ENCODE results near the gene ZNF608. TPM values are rescaled to one million over a fixed set of nuclear protein-coding genes. Genes with fewer than 3 reads are reported as not detected.

Gene ZNF608
- total RNA-seq, 2 donors from 2014 or later = 0.05 TPM; not detected in 1

DNA sequence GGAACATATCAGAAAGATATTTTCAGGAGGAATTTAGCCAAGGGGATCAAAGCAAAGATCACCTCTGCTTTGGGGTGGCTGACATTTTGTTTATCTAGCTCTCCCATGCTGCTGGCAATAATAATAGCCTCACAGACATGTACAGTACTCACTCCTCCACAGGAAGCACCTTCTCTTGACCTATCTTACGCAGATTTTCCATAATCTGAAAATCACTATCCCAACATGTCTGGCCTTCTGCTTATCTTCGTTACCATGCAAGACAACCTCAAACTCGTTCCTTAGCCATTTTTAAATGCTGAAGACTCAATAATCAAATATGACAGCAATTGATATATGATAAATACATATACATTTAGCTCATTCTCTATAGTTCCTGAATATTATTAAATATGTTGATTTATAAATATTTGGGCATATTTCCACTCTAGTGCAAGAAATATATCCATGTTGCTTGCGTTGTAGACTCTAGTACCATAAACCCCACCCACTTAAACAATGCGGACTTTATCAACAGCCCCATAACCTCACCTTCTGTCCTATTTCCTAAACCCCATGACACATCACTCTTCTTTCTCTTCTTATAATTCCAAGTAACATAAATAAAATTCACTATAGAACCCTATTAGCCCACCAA is 18.0 kb downstream of the ZNF608 start:
- DNase-seq = no peak
- no peak overlapping the region for H3K4me3 Mint-ChIP-seq
- no peak for ATAC-seq (replicated peaks in 1 of 2)
- no peaks in the 10 kb centered on the region for H3K4me1 Mint-ChIP-seq (ENCODE audit: low read depth)
- no peak overlapping the region for H3K27ac Mint-ChIP-seq
- peaks cover 33% of the 10 kb centered on the region for H3K27me3 Mint-ChIP-seq (ENCODE audit: low read depth)
- H3K9me3 Mint-ChIP-seq = peaks cover 0 to 6% of the 10 kb centered on the region in 2 donors
- no peaks in the 10 kb centered on the region for H3K36me3 Mint-ChIP-seq (ENCODE audit: insufficient read depth in 2 of 2)

DNA sequence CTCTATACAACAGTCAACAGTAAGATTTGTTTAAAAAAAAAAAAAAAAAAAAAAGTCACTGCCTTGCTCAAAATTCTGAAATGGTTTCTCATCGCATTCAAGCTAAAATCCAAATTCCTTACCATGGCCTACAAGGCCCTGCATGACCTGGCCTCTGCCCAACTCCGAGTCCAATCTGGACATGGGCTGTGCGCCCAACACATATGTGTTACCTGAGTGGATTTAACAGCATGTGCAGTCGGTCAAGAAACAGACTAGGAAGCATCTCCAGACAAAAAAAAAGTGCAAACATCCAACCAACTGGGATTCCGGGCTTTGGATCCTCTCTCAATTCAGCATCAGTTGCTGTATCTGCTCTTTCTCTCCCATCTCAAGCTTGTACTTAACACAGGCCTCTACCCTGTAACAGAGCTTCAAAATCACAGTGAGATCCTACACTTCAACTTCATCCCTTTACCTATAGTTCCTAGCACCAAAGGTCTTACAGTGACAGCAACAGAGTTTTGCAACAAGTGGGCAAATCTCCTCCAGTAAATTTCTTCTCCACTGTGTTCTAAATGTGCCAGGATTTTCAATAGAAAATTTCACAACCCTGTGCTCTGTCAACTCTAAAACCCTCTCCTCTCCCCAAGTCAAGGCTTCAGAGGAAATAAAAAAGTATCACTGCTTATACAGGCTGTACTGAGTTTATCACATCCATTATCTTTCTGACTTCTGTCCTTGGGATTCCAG is 19.6 kb downstream of the ZNF608 start:
- Mint-ChIP-seq H3K4me3 (no peak overlapping the region), H3K36me3 (ENCODE audit: insufficient read depth in 2 of 2) (no peaks in the 10 kb centered on the region), H3K4me1 (ENCODE audit: low read depth) (no peaks in the 10 kb centered on the region), H3K9me3 (peaks cover 0 to 6% of the 10 kb centered on the region in 2 donors), H3K27ac (no peak overlapping the region), H3K27me3 (ENCODE audit: low read depth) (peaks cover 27% of the 10 kb centered on the region)
- ATAC-seq (replicated peaks in 1 of 2) = no peak
- no peak for DNase-seq

DNA sequence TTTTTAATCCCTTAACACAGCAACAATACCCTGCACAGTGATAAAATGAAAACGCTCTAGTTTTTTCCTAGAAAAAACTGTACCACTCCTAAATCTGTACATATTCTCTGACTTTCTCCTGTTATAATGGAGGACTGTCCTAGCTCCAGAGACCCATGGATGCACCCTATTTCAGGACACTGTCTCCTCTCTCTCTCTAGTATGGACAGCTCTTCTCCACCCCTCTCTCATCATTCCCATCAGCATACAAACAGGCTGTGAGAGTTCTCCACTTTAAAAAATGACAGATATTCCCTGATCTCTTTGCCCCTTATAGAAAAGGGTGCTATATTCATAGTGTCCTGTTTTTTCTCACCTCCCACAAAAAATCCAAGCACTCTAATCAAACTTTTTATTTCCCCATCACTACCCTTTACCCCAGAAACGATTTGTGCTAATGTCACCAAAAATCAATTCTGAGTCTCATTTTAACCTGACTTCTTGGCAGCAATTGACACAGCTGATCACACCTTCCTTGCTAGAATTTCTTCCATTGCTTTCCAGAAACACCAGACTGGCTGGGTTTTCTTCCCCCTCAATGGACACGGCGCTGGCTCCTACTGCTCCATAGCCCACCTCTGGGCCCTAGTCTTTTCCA is 20.7 kb downstream of the ZNF608 start:
- Mint-ChIP-seq H3K27me3 (ENCODE audit: low read depth) (peaks cover 27% of the 10 kb centered on the region), H3K27ac (no peak overlapping the region), H3K4me3 (no peak overlapping the region), H3K9me3 (peaks cover 0 to 6% of the 10 kb centered on the region in 2 donors), H3K36me3 (ENCODE audit: insufficient read depth in 2 of 2) (no peaks in the 10 kb centered on the region), H3K4me1 (ENCODE audit: low read depth) (no peaks in the 10 kb centered on the region)
- ATAC-seq (replicated peaks in 1 of 2) (no peak), DNase-seq (no peak)

DNA sequence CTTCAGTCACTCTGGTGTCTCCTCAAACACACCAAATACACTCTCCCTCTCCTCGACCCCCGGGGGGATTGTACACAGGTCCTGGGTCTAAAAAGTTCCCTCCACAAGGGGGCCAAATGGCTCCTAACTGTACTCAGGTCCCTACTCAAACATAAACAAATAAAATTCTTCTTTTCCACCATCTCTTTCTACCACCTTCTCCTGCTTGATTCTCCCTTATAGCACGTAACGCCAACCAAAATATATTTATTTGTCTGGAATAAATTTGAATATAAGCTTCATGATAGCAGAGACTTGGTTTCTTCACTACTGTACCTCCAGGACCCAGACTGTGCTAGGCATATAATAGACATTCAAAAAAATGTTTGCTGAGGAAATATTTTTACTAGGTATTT is 21.4 kb downstream of the ZNF608 start:
- no peak overlapping the region for H3K4me3 Mint-ChIP-seq
- H3K9me3 Mint-ChIP-seq = peaks cover 0 to 6% of the 10 kb centered on the region in 2 donors
- DNase-seq = no peak
- no peak for ATAC-seq (replicated peaks in 1 of 2)
- no peaks in the 10 kb centered on the region for H3K36me3 Mint-ChIP-seq (ENCODE audit: insufficient read depth in 2 of 2)
- H3K4me1 Mint-ChIP-seq (ENCODE audit: low read depth) = no peaks in the 10 kb centered on the region
- no peak overlapping the region for H3K27ac Mint-ChIP-seq
- H3K27me3 Mint-ChIP-seq (ENCODE audit: low read depth) = peaks cover 22% of the 10 kb centered on the region

DNA sequence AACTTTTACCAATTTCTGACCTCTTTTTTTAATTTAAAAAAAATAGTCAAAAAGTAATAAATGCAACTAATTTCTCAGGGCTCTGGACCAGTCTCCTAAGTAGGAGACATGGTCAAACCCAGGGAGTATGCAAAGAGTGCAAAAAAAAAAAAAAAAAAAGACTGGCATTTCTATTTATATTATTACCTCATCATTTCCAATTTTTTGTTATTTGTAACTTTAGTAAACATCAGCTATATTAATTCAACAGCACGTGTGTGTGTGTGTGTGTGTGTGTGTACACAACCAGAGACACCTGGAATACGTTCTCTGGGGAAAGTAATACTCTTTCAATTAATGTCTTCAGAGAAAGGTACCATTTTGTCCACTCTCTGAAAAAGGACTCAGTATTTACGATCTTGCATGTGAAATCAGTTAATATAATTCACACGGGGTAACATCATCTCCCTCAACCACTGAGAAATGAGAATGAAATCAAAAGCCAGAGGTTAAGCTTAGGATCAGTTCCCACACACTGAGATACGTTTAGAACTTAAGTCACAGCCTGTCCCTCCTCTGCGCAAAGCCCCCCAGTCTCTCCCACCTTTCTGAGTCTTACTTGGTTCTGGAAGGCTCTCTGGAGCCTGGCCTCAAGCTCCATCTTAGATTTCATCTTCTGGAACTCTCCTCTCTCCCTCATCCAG is 21.9 kb downstream of the ZNF608 start:
- Mint-ChIP-seq H3K9me3 (peaks cover 0 to 6% of the 10 kb centered on the region in 2 donors), H3K4me3 (no peak overlapping the region), H3K36me3 (ENCODE audit: insufficient read depth in 2 of 2) (no peaks in the 10 kb centered on the region), H3K27me3 (ENCODE audit: low read depth) (peaks cover 18% of the 10 kb centered on the region), H3K4me1 (ENCODE audit: low read depth) (no peaks in the 10 kb centered on the region), H3K27ac (no peak overlapping the region)
- DNase-seq = no peak
- ATAC-seq (replicated peaks in 1 of 2) = no peak

DNA sequence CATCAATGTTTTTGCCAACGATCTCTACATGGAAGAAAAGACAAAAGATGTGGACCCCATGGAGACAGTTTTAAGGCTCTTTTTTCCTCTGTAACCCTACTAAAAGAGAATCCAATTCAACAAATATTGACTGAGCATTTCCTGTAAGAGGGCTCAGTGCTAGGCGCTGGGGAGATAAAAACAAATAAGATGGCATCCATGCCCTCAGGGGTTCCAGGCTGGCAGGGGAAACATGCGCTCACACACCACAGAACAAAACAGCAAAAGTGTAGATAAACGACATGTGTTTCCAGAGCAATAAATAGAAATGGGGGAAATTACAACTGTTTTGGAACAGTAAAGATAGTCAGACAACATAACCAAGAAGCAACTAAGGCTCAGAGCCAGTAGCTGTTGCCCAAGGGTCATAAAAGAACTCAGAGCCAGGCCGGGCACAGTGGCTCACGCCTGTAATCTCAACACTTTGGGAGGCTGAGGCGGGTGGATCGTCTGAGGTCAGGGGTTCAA is 25.2 kb downstream of the ZNF608 start:
- Mint-ChIP-seq H3K9me3 (peaks cover 0 to 3% of the 10 kb centered on the region in 2 donors), H3K27ac (no peak overlapping the region), H3K27me3 (ENCODE audit: low read depth) (peaks cover 17% of the 10 kb centered on the region), H3K4me3 (no peak overlapping the region), H3K4me1 (ENCODE audit: low read depth) (no peaks in the 10 kb centered on the region), H3K36me3 (ENCODE audit: insufficient read depth in 2 of 2) (no peaks in the 10 kb centered on the region)
- DNase-seq (no peak), ATAC-seq (replicated peaks in 1 of 2) (no peak)

DNA sequence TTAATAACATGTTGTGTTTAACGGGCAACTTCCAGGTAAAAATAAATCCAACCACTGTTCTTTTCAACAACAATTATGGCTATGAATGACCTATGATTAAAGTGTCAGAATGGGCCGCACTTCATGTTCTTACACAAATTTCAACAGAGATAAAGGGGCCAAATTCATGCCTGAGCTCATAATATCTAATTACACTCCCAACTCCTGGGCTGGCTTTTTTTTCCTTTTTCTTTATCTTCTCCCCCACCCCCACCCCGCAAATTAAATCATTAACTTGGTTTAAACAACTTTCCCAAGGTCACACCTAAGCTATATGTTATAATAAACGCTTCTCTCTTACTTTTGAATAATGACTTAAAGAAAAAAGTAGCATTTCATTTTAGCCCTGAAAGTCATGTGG is 25.8 kb downstream of the ZNF608 start:
- H3K27ac Mint-ChIP-seq = no peak overlapping the region
- H3K4me1 Mint-ChIP-seq (ENCODE audit: low read depth) = no peaks in the 10 kb centered on the region
- DNase-seq (no peak), ATAC-seq (replicated peaks in 1 of 2) (no peak)
- peaks cover 0 to 3% of the 10 kb centered on the region in 2 donors for H3K9me3 Mint-ChIP-seq
- no peaks in the 10 kb centered on the region for H3K36me3 Mint-ChIP-seq (ENCODE audit: insufficient read depth in 2 of 2)
- no peak overlapping the region for H3K4me3 Mint-ChIP-seq
- peaks cover 10% of the 10 kb centered on the region for H3K27me3 Mint-ChIP-seq (ENCODE audit: low read depth)

DNA sequence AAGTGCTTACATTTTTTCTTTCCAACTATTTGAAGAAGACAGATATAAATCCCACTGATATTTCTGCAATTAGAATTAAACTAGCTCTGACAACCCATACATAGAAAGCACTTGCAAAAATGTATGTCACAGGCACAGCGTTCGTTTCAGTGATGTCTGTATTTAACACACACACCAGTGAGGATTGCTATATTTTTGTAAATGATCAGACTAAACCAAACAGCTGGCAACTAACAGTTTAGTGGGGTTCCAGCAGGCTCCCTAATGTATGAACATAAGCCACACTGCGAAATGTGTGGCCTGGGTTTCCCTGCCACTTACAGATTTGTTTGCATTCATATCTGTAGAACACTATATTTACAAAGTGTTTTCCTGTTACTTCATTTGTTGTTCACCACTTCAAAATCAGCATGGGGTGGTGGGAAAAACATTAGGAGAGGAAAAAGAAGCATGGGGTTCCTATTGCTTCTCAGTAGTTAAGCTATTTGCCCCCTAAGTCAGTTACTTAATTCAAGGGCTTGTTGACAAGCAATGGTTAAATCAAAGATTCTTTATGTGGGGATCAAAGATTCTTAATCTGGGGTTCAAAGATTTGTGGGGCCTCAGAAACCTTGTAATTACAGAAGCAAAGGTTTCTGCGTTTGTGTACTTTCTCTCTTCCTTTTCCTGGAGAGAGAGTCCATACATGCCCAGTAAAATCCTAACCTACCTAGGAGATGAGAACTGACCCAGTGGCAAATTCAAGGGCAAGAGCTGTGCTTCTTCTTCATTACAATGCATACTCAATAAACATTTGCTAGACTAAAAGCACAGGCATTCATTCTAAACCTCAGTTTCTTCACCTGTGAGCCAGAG is 27.1 kb downstream of the ZNF608 start:
- no peak for ATAC-seq (replicated peaks in 1 of 2)
- Mint-ChIP-seq H3K27me3 (ENCODE audit: low read depth) (no peaks in the 10 kb centered on the region), H3K27ac (no peak overlapping the region), H3K9me3 (no peaks in the 10 kb centered on the region), H3K4me3 (no peak overlapping the region), H3K4me1 (ENCODE audit: low read depth) (no peaks in the 10 kb centered on the region), H3K36me3 (ENCODE audit: insufficient read depth in 2 of 2) (no peaks in the 10 kb centered on the region)
- DNase-seq = no peak

DNA sequence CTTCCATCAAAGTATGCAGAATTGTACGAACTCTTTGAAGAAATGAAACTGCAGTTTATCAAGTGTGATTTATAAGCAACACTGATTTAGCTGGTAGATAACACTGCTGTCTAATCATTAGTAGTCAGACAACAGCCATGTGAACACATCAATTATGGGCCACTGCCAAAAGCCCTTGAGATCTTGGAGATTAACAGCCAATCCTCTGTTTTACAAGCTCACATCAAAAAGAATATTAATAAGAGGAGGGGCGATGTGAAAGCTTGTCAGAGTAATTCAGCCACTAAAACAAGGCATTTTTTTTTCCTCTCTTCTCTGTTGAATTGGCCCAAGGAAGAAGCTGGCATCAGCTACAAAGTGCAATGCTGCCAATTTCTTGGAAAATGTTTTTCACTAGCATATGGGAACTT is 28.1 kb downstream of the ZNF608 start:
- no peak overlapping the region for H3K4me3 Mint-ChIP-seq
- no peak overlapping the region for H3K27ac Mint-ChIP-seq
- DNase-seq (no peak), ATAC-seq (replicated peaks in 1 of 2) (no peak)
- no peaks in the 10 kb centered on the region for H3K36me3 Mint-ChIP-seq (ENCODE audit: insufficient read depth in 2 of 2)
- no peaks in the 10 kb centered on the region for H3K27me3 Mint-ChIP-seq (ENCODE audit: low read depth)
- H3K9me3 Mint-ChIP-seq = no peaks in the 10 kb centered on the region
- no peaks in the 10 kb centered on the region for H3K4me1 Mint-ChIP-seq (ENCODE audit: low read depth)

DNA sequence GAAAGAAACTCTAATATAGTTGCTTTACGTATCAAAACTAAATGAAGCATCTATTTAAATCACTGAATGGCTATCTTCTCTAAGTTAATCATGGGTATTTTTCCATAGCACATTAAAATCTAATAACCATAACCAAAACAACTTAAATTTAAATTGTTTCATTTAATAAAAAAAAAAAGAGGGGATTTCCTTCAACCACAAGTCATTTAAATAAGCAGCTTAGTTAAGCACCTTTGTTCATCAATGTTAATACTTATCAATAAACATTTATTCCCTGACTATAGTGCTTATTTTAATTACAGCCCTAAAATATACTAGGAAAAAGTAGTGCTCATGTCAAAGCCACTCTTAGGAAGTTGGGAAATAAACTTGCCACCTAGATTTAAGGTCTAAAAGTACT is 30.3 kb downstream of the ZNF608 start:
- Mint-ChIP-seq H3K27ac (no peak overlapping the region), H3K4me1 (ENCODE audit: low read depth) (no peaks in the 10 kb centered on the region), H3K27me3 (ENCODE audit: low read depth) (peaks cover 11% of the 10 kb centered on the region), H3K36me3 (ENCODE audit: insufficient read depth in 2 of 2) (no peaks in the 10 kb centered on the region), H3K9me3 (no peaks in the 10 kb centered on the region), H3K4me3 (no peak overlapping the region)
- ATAC-seq (replicated peaks in 1 of 2) = no peak
- no peak for DNase-seq

DNA sequence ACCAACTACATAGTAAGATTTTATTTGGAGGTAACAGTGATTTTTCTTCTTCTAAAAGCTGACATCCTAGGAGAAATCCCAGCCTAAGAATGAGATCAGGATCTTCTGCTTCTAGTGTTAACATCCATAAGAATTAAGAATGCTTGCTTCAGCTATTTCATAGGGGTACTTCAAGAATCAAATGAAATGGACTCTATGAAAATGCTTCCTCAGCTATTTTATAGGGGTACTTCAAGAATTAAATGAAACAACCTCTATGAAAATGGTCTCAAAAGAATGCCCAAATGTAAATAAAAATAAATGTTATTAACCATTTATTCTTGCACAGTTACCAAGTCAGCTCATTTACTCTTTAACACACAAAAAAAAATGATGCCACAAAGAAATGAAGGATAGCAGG is 31.5 kb downstream of the ZNF608 start:
- no peak for ATAC-seq (replicated peaks in 1 of 2)
- no peak for DNase-seq
- no peaks in the 10 kb centered on the region for H3K4me1 Mint-ChIP-seq (ENCODE audit: low read depth)
- no peak overlapping the region for H3K27ac Mint-ChIP-seq
- H3K36me3 Mint-ChIP-seq (ENCODE audit: insufficient read depth in 2 of 2) = no peaks in the 10 kb centered on the region
- no peaks in the 10 kb centered on the region for H3K9me3 Mint-ChIP-seq
- no peak overlapping the region for H3K4me3 Mint-ChIP-seq
- H3K27me3 Mint-ChIP-seq (ENCODE audit: low read depth) = peaks cover 12% of the 10 kb centered on the region

DNA sequence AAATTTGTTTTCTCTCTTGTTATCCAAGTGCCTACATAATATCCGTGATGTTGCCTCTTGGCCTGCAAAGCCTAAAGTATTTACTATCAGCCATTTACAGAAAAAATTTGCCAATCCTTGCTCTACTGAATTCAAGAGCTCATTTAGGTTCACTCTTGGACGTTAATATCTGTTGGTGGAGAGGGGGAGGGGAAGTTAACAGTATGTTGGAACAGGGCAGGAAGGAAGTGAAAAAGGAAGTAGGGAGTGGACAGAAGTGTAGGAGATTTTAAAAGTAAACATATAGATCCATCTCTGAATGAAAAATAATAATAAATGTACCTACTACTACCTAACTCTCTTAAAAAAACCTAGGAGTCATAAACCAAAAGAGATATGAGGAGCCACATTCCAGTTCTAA is 32.8 kb downstream of the ZNF608 start:
- Mint-ChIP-seq H3K27me3 (ENCODE audit: low read depth) (peaks cover 12% of the 10 kb centered on the region), H3K9me3 (no peaks in the 10 kb centered on the region), H3K36me3 (ENCODE audit: insufficient read depth in 2 of 2) (no peaks in the 10 kb centered on the region), H3K4me1 (ENCODE audit: low read depth) (no peaks in the 10 kb centered on the region), H3K4me3 (no peak overlapping the region), H3K27ac (no peak overlapping the region)
- ATAC-seq (replicated peaks in 1 of 2) (no peak), DNase-seq (no peak)

All from activated T-cell treated with anti-CD3 and anti-CD28 coated beads, Interleukin-2, amount 50 U/mL, for 72 hours (primary cell).